ENCODE results near the gene ZNF138. TPM values are rescaled to one million over a fixed set of nuclear protein-coding genes. Genes with fewer than 3 reads are reported as not detected.

ZNF138 gene
- 10 to 100 TPM in 4 of 5 donors, 1 to 10 TPM in 1; 9.3 to 13.4 (median 11.1) TPM for total RNA-seq
- 21.7 TPM for total RNA-seq (2013)
- total RNA-seq: 4.0 to 25.9 (median 16.9) reads per million in 29 experiments

DNA sequence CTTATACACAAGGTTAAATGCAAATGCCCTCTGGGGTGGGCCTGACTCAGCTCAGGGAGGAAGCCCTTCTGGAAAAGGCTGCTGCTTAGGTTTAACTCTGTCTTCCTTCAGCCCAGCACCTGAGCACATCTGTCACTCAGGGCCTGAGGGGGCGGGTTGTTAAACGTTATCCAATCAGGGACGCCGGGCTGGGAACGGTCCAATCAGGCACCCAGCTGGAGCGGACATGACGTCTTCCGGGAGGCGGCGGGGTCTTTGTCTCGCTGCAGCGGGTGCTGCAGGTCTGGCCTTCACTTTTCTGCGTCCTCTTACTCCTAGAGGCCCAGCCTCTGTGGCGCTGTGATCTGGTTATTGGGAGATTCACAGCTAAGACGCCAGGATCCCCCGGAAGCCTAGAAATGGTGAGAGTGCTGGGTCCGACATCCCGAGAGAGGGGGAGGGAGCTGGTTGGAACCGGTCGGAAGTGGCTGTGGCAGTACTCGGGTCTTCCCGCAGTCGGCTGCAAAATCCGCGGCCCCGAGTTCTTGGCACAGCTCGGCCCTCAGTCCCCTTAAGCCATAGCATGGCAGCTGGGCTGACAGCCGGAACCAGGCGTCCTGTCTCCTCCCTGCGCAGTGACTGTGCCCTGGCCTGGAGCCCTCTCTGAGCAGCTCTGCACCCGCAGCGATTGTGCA lies at the start of gene ZNF138:
Gene ZNF138, plus strand, starts transcription at position 258 of the 674 bp plus-strand sequence. Its CDS starts 141 bp downstream, at position 399.
- peak; percentile 87 to 96 (median 93) for DNase-seq
- peaks cover 29 to 42% (median 37%) of the 10 kb centered on the region in 3 donors for H3K4me1 Mint-ChIP-seq
- H3K27me3 ChIP-seq (replicated peaks in 1 of 2; ENCODE audit: control insufficient read depth in 2 of 2, extremely low read depth in 1 of 2, insufficient read depth in 2 of 2, low read length in 1 of 2): no peaks in the 10 kb centered on the region
- peak; percentile 99 to 100 (median 100) for ATAC-seq (replicated peaks in 1 of 4)
- ChIA-PET CTCF (interaction anchor here (0.7 to 1.9 kb wide), 8 partner anchors 8 to 487 kb away, joined by 3 to 6 read pairs (median 3); partner anchors contain the start of genes ZNF107 (in 1 of the 2) and ZNF680 (in 1 of the 2)), POLR2A (interaction anchor here (0.6 to 1.2 kb wide), 4 partner anchors 96 to 914 kb away, joined by 3 read pairs; no protein-coding TSS in a partner anchor)
- no peaks in the 10 kb centered on the region for H3K27me3 Mint-ChIP-seq
- WGBS (ENCODE audit: insufficient coverage): 0% methylated on average over 29 of the region's 32 CpGs
- H3K9me3 ChIP-seq: no peaks in the 10 kb centered on the region
- peak within 1 kb of the TSS; percentile 94 to 97 for H3K4me3 ChIP-seq (ENCODE audit: control insufficient read depth in 1 of 2, extremely low read depth in 1 of 2, low read length in 1 of 2)
- peaks cover 8 to 13% of the 10 kb centered on the region in 2 experiments for H3K4me1 ChIP-seq (ENCODE audit: control insufficient read depth in 1 of 2, extremely low read depth in 1 of 2, insufficient read depth in 2 of 2, low read length in 2 of 2)
- H3K27ac Mint-ChIP-seq: peak within 1 kb of the TSS; percentile 97
- peak within 1 kb of the TSS; percentile 94 for H3K27ac ChIP-seq (ENCODE audit: low read length)
- peaks cover 14% of the 10 kb centered on the region for H3K36me3 Mint-ChIP-seq
- H3K9me3 Mint-ChIP-seq: no peaks in the 10 kb centered on the region
- peaks cover 0 to 4% of the 10 kb centered on the region in 2 donors for H3K36me3 ChIP-seq (ENCODE audit: control insufficient read depth in 2 of 2, extremely low read depth in 1 of 2, insufficient read depth in 1 of 2, low read length in 1 of 2)
- H3K4me3 Mint-ChIP-seq: peak within 1 kb of the TSS; percentile 99

DNA sequence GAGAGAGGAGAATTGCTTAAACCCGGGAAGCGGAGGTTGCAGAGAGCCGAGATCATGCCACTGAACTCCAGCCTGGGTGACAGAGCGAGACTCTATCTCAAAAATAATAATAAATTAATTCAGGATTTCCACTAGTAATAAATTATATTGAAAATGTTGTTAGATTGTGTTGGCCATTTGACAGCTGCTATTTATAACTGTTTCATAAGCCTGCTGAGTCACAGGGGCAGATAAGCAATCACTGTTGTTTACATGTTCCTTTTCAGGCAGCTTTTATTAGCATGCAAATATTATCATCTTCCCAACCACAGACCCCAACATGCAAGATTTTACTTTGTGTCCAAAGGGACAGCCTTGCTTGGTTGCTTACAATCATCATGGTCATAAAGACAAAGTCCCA lies 49.5 kb upstream of the ZNF138 start:
- Mint-ChIP-seq H3K4me1 (no peaks in the 10 kb centered on the region), H3K27me3 (no peaks in the 10 kb centered on the region), H3K36me3 (no peaks in the 10 kb centered on the region), H3K27ac (no peak overlapping the region), H3K4me3 (no peak overlapping the region), H3K9me3 (peaks cover 0 to 15% (median 11%) of the 10 kb centered on the region in 3 donors)
- no peaks in the 10 kb centered on the region for H3K36me3 ChIP-seq (ENCODE audit: control insufficient read depth in 2 of 2, extremely low read depth in 1 of 2, insufficient read depth in 1 of 2, low read length in 1 of 2)
- WGBS (ENCODE audit: insufficient coverage): no CpG with 5 or more reads among the region's 4 CpGs
- peaks cover 4% of the 10 kb centered on the region for H3K9me3 ChIP-seq
- ATAC-seq (replicated peaks in 1 of 4) (no peak), DNase-seq (no peak)
- no peak overlapping the region for H3K4me3 ChIP-seq (ENCODE audit: control insufficient read depth in 1 of 2, extremely low read depth in 1 of 2, low read length in 1 of 2)
- CTCF ChIA-PET: no interaction called here
- no peaks in the 10 kb centered on the region for H3K4me1 ChIP-seq (ENCODE audit: control insufficient read depth in 1 of 2, extremely low read depth in 1 of 2, insufficient read depth in 2 of 2, low read length in 2 of 2)
- peaks cover 0 to 2% of the 10 kb centered on the region in 2 experiments for H3K27me3 ChIP-seq (replicated peaks in 1 of 2; ENCODE audit: control insufficient read depth in 2 of 2, extremely low read depth in 1 of 2, insufficient read depth in 2 of 2, low read length in 1 of 2)
- H3K27ac ChIP-seq (ENCODE audit: low read length): no peak overlapping the region
- POLR2A ChIA-PET: no interaction called here

GRCh38 chr7:64747802-64748201 lies 46.4 kb upstream of the ZNF138 start:
- Mint-ChIP-seq H3K27me3 (peaks cover 0 to 4% of the 10 kb centered on the region in 2 donors), H3K27ac (no peak overlapping the region), H3K36me3 (no peaks in the 10 kb centered on the region), H3K4me3 (no peak overlapping the region), H3K9me3 (peaks cover 0 to 11% (median 9%) of the 10 kb centered on the region in 3 donors), H3K4me1 (no peaks in the 10 kb centered on the region)
- H3K27me3 ChIP-seq (replicated peaks in 1 of 2; ENCODE audit: control insufficient read depth in 2 of 2, extremely low read depth in 1 of 2, insufficient read depth in 2 of 2, low read length in 1 of 2): peaks cover 0 to 2% of the 10 kb centered on the region in 2 experiments
- ChIA-PET CTCF (no interaction called here), POLR2A (no interaction called here)
- H3K36me3 ChIP-seq (ENCODE audit: control insufficient read depth in 2 of 2, extremely low read depth in 1 of 2, insufficient read depth in 1 of 2, low read length in 1 of 2): no peaks in the 10 kb centered on the region
- no peak overlapping the region for H3K27ac ChIP-seq (ENCODE audit: low read length)
- H3K9me3 ChIP-seq: peaks cover 4% of the 10 kb centered on the region
- DNase-seq (no peak), ATAC-seq (replicated peaks in 1 of 4) (no peak)
- H3K4me3 ChIP-seq (ENCODE audit: control insufficient read depth in 1 of 2, extremely low read depth in 1 of 2, low read length in 1 of 2): no peak overlapping the region
- no peaks in the 10 kb centered on the region for H3K4me1 ChIP-seq (ENCODE audit: control insufficient read depth in 1 of 2, extremely low read depth in 1 of 2, insufficient read depth in 2 of 2, low read length in 2 of 2)

- H3K27me3 Mint-ChIP-seq: peaks cover 0 to 4% of the 10 kb centered on the region in 2 donors
- no peak overlapping the region for H3K27ac ChIP-seq (ENCODE audit: low read length)
- 86% methylated on average over 1 of the region's 2 CpGs for WGBS (ENCODE audit: insufficient coverage)
- H3K4me3 ChIP-seq (ENCODE audit: control insufficient read depth in 1 of 2, extremely low read depth in 1 of 2, low read length in 1 of 2): no peak overlapping the region
- no peaks in the 10 kb centered on the region for H3K36me3 Mint-ChIP-seq
- no peaks in the 10 kb centered on the region for H3K36me3 ChIP-seq (ENCODE audit: control insufficient read depth in 2 of 2, extremely low read depth in 1 of 2, insufficient read depth in 1 of 2, low read length in 1 of 2)
- no peaks in the 10 kb centered on the region for H3K4me1 ChIP-seq (ENCODE audit: control insufficient read depth in 1 of 2, extremely low read depth in 1 of 2, insufficient read depth in 2 of 2, low read length in 2 of 2)
- peaks cover 0 to under 1% (median 0%) of the 10 kb centered on the region in 3 donors for H3K9me3 Mint-ChIP-seq
- no peaks in the 10 kb centered on the region for H3K4me1 Mint-ChIP-seq
- H3K9me3 ChIP-seq: peaks cover 4% of the 10 kb centered on the region
- H3K4me3 Mint-ChIP-seq: no peak overlapping the region
- ATAC-seq (replicated peaks in 1 of 4) (no peak), DNase-seq (no peak)
- no peaks in the 10 kb centered on the region for H3K27me3 ChIP-seq (replicated peaks in 1 of 2; ENCODE audit: control insufficient read depth in 2 of 2, extremely low read depth in 1 of 2, insufficient read depth in 2 of 2, low read length in 1 of 2)
- ChIA-PET POLR2A (no interaction called here), CTCF (no interaction called here)
- H3K27ac Mint-ChIP-seq: no peak overlapping the region
Observed at GRCh38 chr7:64753032-64753431, 41.2 kb upstream of the ZNF138 start.

- H3K9me3 Mint-ChIP-seq: no peaks in the 10 kb centered on the region
- ChIA-PET CTCF (no interaction called here), POLR2A (no interaction called here)
- H3K9me3 ChIP-seq: peaks cover 2% of the 10 kb centered on the region
- no peaks in the 10 kb centered on the region for H3K36me3 ChIP-seq (ENCODE audit: control insufficient read depth in 2 of 2, extremely low read depth in 1 of 2, insufficient read depth in 1 of 2, low read length in 1 of 2)
- H3K36me3 Mint-ChIP-seq: no peaks in the 10 kb centered on the region
- H3K27me3 Mint-ChIP-seq: peaks cover 0 to 4% of the 10 kb centered on the region in 2 donors
- H3K4me1 ChIP-seq (ENCODE audit: control insufficient read depth in 1 of 2, extremely low read depth in 1 of 2, insufficient read depth in 2 of 2, low read length in 2 of 2): no peaks in the 10 kb centered on the region
- H3K4me1 Mint-ChIP-seq: no peaks in the 10 kb centered on the region
- no peak overlapping the region for H3K27ac Mint-ChIP-seq
- DNase-seq (no peak), ATAC-seq (replicated peaks in 1 of 4) (no peak)
- H3K4me3 ChIP-seq (ENCODE audit: control insufficient read depth in 1 of 2, extremely low read depth in 1 of 2, low read length in 1 of 2): no peak overlapping the region
- no peak overlapping the region for H3K27ac ChIP-seq (ENCODE audit: low read length)
- H3K27me3 ChIP-seq (replicated peaks in 1 of 2; ENCODE audit: control insufficient read depth in 2 of 2, extremely low read depth in 1 of 2, insufficient read depth in 2 of 2, low read length in 1 of 2): no peaks in the 10 kb centered on the region
- H3K4me3 Mint-ChIP-seq: no peak overlapping the region
- WGBS (ENCODE audit: insufficient coverage): no CpG with 5 or more reads among the region's 3 CpGs
Observed at GRCh38 chr7:64755865-64756264, 38.4 kb upstream of the ZNF138 start.

DNA sequence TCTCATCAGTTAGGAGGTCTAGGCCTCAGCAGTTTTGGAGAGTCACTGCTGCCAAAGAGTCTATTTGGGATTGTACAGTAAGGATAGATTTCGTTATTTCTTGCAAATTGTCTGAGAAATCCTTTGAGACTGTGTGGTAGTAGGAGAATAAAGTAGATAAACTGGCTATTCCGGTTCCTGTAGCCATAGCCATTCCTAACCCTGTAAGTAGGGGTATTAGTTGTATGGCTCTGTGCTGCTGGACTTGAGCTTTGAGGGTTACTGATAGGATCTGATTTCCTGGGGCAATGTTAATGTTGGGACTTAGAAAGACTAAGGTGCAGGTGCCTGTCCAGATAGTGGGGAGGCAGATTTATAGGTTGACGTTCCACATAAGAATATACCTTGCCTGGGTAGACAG lies 36.1 kb upstream of the ZNF138 start:
- H3K4me1 ChIP-seq (ENCODE audit: control insufficient read depth in 1 of 2, extremely low read depth in 1 of 2, insufficient read depth in 2 of 2, low read length in 2 of 2): no peaks in the 10 kb centered on the region
- H3K27ac ChIP-seq (ENCODE audit: low read length): no peak overlapping the region
- ChIA-PET CTCF (no interaction called here), POLR2A (no interaction called here)
- H3K27me3 ChIP-seq (replicated peaks in 1 of 2; ENCODE audit: control insufficient read depth in 2 of 2, extremely low read depth in 1 of 2, insufficient read depth in 2 of 2, low read length in 1 of 2): no peaks in the 10 kb centered on the region
- H3K36me3 ChIP-seq (ENCODE audit: control insufficient read depth in 2 of 2, extremely low read depth in 1 of 2, insufficient read depth in 1 of 2, low read length in 1 of 2): no peaks in the 10 kb centered on the region
- no peak overlapping the region for H3K4me3 ChIP-seq (ENCODE audit: control insufficient read depth in 1 of 2, extremely low read depth in 1 of 2, low read length in 1 of 2)
- Mint-ChIP-seq H3K4me1 (no peaks in the 10 kb centered on the region), H3K27ac (no peak overlapping the region), H3K27me3 (no peaks in the 10 kb centered on the region), H3K9me3 (no peaks in the 10 kb centered on the region), H3K4me3 (no peak overlapping the region), H3K36me3 (no peaks in the 10 kb centered on the region)
- no peak for DNase-seq
- H3K9me3 ChIP-seq: no peaks in the 10 kb centered on the region
- no peak for ATAC-seq (replicated peaks in 1 of 4)
- WGBS (ENCODE audit: insufficient coverage): 55% methylated on average over 2 of the region's 3 CpGs
